GM18907 (cell line): Measurements from ENCODE around the gene ALDH4A1.
"Not testable (repeated sequence)": the region's sequence is repeated elsewhere in the genome, so short reads cannot be mapped to it uniquely, and the experiment has no call there.

ENCODE experiments used
- ATAC-seq: cut with Tn5 transposase; IDR thresholded peaks from one replicate; pipeline ENCODE4 v1.9.1; 2021; ENCODE audit warnings: mild to moderate bottlenecking, moderate library complexity; ENCODE audit not compliant: unreplicated experiment

ALDH4A1 gene

DNA sequence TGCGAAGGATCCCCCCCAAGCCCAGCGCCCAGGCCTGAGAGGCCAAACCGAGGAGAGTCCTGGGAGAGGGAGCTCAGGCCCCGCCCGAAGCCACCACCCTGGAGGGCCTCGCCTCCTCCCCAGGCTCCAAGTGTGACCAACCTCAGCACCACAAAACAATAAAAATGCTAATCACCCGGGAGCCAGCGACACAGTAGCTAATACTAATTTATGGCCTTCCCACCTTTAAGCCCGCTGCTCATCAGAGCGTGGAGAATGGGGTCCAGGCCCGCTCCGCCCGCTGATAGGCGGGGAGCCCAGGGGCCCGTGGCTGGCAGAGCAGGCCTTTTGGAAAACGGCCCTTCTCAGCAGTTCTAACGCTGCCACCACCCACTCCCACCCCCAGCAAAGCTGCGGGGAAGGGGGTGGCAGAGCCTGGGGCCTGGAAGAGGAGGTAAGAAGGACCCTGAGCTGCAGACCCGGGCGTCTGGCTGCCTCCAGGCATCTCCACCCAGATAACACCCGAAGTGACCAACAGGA is 22.5 kb downstream of the ALDH4A1 start:
- no peak for ATAC-seq

GRCh38 chr1:18879215-18879790 is 23.1 kb downstream of the ALDH4A1 start:
- ATAC-seq, result no peak

GRCh38 chr1:18878538-18879214 is 23.7 kb downstream of the ALDH4A1 start:
- no peak for ATAC-seq

GRCh38 chr1:18877282-18877681 is 25.1 kb downstream of the ALDH4A1 start:
- no peak for ATAC-seq

DNA sequence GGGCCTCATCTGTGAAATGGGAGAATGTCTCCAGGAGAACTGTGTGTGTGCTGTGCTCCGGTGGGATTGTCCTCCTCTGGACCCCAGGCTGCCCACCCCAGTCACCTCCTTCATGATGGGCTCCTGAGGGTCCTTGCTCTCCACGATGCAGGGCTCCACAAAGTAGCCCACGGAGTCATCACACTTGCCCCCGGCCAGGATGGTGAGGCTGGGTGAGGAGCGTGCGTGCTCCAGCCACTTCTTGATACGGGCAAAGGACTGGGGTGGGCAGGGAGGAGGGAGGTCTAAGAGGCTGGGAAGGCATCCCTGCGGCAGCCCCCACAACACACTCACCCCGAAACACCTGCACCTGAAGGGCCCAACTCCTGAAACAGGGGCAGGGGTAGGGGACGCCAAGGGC is 26.1 kb downstream of the ALDH4A1 start:
- no peak for ATAC-seq

GRCh38 chr1:18875796-18876128 is 26.6 kb downstream of the ALDH4A1 start:
- ATAC-seq, result no peak

DNA sequence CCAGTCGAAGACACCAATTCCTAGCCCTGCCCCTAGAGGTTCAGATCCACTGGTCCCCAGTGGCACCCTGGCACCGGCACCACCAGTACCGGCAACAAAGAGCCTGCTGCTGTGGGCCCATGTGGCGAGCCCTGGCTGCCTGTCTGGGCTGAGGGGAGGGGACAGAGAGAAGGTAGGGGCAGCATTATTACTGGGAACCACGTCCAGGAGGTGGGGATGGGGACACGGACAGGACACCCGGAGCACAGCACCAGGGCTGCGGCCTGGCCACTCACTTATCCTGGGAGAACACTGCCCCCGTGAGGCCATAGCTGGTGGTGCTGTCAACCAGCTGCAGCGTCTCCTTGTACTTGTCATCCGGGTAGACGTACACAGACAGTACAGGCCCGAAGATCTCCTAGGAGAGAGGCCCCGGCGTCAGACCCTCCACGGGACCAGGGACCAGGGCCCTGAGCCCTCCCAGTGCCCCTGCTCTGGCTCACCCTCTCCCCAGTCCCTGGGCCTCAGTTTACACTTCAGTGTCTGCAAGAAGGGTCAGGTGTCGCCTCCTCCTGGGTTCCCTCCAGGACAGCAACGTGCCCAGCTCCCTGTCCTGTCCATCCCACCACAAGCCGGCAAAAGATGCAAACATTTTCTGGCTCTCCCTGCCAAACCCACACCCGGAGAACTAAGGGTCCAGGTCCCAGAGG is 27.1 kb downstream of the ALDH4A1 start:
- no peak for ATAC-seq

DNA sequence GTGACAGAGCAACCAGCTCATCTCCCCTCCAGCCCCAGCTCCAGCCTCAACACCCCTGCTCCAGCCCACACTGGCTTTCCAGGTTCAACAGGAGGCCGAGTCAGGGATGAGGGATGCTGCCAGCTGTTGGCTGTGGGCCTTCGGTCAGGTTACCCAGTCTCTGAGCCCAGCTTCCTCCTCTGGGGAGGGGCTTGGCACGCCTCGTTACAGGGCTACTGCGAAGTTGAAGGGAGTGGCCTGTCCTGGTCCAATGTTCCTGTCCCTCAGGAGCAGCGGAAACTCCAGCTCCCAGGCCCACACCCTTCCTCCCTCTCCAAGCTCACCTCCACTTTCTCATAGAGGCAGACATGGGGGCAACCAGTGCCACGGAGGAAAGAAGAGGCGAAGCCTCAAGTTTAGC is 27.8 kb downstream of the ALDH4A1 start:
- no peak for ATAC-seq

GRCh38 chr1:18874036-18874435 is 28.3 kb downstream of the ALDH4A1 start:
- ATAC-seq, result no peak

GRCh38 chr1:18872071-18872611 is 30.2 kb downstream of the ALDH4A1 start:
- ATAC-seq, result no peak

DNA sequence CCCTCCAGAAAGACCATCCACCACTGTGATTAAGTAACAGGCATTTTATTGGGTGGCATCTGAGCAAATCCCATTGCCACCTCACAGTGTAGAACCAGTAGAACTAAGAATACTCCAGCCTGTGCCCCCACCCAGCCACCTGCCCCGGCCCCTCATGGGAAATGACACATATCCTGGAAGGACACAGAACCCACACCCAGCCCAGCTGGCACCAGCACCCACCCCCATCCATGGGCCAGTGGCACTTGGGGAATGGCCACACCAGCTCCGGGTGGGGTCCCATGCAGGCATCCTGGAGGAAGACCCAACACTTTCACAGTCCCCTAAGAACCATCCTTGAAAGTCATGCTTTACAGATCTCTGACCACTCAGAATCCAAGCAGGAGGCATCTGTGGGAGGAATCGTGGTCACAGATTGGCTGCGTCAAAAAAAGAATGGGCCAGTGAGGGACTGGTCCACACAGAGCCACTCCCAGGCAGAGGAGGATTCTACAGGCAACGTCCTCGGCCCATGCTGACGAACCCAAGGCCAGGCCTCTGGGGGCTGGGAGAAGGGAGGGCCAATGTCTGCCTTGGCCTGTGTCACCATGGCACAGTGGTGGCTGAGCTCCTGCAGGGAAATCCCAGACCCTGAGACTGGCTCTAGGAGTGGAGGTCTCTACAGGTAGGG is 30.8 kb downstream of the ALDH4A1 start:
- ATAC-seq, result no peak

- ATAC-seq, result no peak
Measured at GRCh38 chr1:18870957-18871356, 31.4 kb downstream of the ALDH4A1 start.

DNA sequence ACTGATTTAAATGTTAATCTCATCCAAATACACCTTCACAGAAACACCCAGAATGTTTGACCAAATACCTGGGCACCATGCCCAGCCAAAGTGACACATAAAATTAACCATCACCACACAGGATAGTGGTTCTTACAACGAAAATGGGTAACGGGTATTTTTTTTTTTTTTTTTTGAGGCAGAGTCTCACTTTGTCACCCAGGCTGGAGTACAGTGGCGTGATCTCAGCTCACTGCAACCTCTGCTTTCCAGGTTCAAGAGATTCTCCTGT is 31.8 kb downstream of the ALDH4A1 start:
- not testable (repeated sequence) for ATAC-seq

- no peak for ATAC-seq
Measured at GRCh38 chr1:18869847-18870594, 32.3 kb downstream of the ALDH4A1 start.

- no peak for ATAC-seq
Measured at GRCh38 chr1:18868801-18869424, 33.4 kb downstream of the ALDH4A1 start.

DNA sequence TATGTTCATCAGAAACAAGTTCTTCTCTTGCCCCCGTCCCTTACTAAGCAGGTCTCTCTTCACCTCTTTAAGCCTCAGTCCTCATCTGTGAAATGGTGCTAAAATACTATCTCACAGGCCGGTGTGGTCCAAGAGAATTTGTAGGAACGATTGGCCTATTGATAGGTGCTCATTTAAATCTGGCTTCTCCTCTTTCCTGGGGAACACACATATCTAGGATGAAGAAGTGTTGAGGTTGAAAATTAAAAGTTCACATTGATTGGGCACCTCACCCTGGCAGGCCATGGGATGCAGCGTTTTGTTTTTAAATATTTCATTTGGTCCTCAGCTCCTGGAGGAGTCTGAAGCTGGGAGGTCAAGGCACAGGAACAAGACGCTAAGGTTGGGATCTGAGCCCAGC is 34.0 kb downstream of the ALDH4A1 start:
- ATAC-seq, result no peak

GRCh38 chr1:18866846-18867245 is 35.5 kb downstream of the ALDH4A1 start:
- no peak for ATAC-seq

DNA sequence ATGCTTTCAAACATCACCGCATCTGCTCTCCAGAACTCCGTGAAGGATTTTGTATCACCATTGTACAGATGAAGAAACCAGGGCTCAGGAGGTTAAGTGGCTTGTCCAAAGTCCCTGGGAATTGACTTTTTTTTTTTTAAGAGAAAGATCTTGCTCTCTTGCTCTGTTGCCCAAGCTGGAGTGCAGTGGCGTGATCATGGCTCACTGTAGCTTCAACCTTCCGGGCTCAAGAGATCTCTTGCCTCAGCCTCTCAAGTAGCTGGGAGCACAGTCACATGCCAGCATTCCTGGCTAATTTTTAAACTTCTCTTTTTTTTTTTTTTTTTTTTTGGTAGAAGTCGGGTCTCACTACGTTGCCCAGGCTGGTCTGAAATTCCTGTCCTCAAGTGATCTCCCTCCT is 36.0 kb downstream of the ALDH4A1 start:
- no peak for ATAC-seq

DNA sequence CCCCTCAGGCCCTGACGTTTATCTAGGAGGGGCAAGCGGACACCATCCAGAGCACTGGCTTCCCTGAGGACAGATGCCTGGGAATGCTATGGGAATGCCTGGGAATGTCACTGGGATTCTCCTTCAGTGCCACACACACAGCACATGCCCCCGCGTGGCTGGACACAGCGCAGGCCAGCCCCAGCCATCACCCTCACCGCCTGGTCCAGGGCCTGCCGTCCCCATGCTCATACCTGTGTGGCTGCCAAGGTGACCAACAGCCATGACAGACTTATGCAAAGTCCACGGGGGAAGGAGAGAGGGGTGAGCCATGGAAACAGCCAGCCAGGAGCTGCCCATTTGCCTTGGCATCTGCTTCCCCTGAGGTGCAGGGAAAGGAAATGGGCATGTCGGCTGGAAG is 37.2 kb downstream of the ALDH4A1 start:
- ATAC-seq, result no peak

- no peak for ATAC-seq
Measured at GRCh38 chr1:18861590-18861989, 40.8 kb downstream of the ALDH4A1 start.

DNA sequence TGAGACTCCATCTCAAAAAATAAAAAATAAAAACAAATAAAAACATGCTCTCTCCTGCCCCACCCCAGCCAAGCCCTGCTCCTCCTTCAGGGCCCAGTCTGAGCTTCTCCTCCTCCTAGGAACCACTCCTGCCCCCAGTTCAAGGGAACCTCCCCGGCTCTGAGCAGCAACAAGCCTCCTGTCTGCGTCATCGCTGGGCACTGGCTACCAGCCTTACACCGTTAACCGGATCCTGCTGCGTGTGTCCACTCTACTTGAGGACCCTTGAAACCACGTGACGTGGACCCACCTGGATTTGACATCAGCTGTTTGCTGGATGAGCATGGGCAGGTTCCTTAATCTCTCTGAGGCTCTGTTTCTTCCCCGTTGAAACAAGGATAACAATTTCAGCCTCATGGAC is 41.3 kb downstream of the ALDH4A1 start:
- ATAC-seq, result no peak
